Mucosa of stomach (tissue), 1 donor: ENCODE measurements around the gene DBET.
"Not testable (repeated sequence)": the region's sequence is repeated elsewhere in the genome, so short reads cannot be mapped to it uniquely, and the experiment has no call there.

Experiments
- H3K27me3 ChIP-seq: one replicate; pipeline ENCODE4 v1.7.0; 2013; ENCODE audit warnings: mild to moderate bottlenecking, low read length; ENCODE audit not compliant: control insufficient read depth, insufficient read depth
- H3K36me3 ChIP-seq: one replicate; pipeline ENCODE4 v1.7.0; 2013; ENCODE audit warnings: low read length; ENCODE audit not compliant: control insufficient read depth, insufficient read depth
- H3K4me1 ChIP-seq: one replicate; pipeline ENCODE4 v1.7.0; 2013; ENCODE audit warnings: mild to moderate bottlenecking, low read length; ENCODE audit not compliant: control insufficient read depth, insufficient read depth
- H3K4me3 ChIP-seq: one replicate; pipeline ENCODE4 v1.7.0; 2013; ENCODE audit warnings: low read length
- H3K9ac ChIP-seq: one replicate; pipeline ENCODE4 v1.7.0; 2013; ENCODE audit warnings: mild to moderate bottlenecking, low read length, moderate library complexity
- H3K9me3 ChIP-seq: one replicate; pipeline ENCODE4 v1.7.0; 2013; ENCODE audit warnings: mild to moderate bottlenecking, low read length, moderate library complexity; ENCODE audit not compliant: control insufficient read depth
- donor health status: Pancreatic carcinoma.

The DBET gene

GRCh38 chr4:190114991-190115390 lies 50.7 kb downstream of the DBET start:
- not testable (repeated sequence) for H3K27me3 ChIP-seq, H3K9me3 ChIP-seq, H3K4me3 ChIP-seq, H3K4me1 ChIP-seq, H3K9ac ChIP-seq, H3K36me3 ChIP-seq
